ENCODE measurements around the gene IRX4.
"Not testable (repeated sequence)": the region's sequence is repeated elsewhere in the genome, so short reads cannot be mapped to it uniquely, and the experiment has no call there.

The IRX4 gene

GRCh38 chr5:1856596-1857255 is 26.0 kb downstream of the IRX4 start:
- DNase-seq = no peak

GRCh38 chr5:1855596-1855995 is 27.1 kb downstream of the IRX4 start:
- no peak for DNase-seq

GRCh38 chr5:1855075-1855474 is 27.6 kb downstream of the IRX4 start:
- no peak for DNase-seq

GRCh38 chr5:1853531-1853930 is 29.2 kb downstream of the IRX4 start:
- no peak for DNase-seq

- no peak for DNase-seq
Observed at GRCh38 chr5:1852324-1852947, 30.3 kb downstream of the IRX4 start.

- DNase-seq = no peak
Observed at GRCh38 chr5:1851290-1851934, 31.3 kb downstream of the IRX4 start.

GRCh38 chr5:1850324-1851154 is 32.2 kb downstream of the IRX4 start:
- DNase-seq = no peak

- no peak for DNase-seq
Observed at GRCh38 chr5:1847611-1848010, 35.1 kb downstream of the IRX4 start.

GRCh38 chr5:1847056-1847455 is 35.7 kb downstream of the IRX4 start:
- DNase-seq = no peak

GRCh38 chr5:1846583-1846982 is 36.1 kb downstream of the IRX4 start:
- DNase-seq = no peak

GRCh38 chr5:1845696-1846095 is 37.0 kb downstream of the IRX4 start:
- no peak for DNase-seq

GRCh38 chr5:1844708-1845436 is 37.9 kb downstream of the IRX4 start:
- no peak for DNase-seq

GRCh38 chr5:1843761-1844160 is 39.0 kb downstream of the IRX4 start:
- DNase-seq = not testable (repeated sequence)

- no peak for DNase-seq
Observed at GRCh38 chr5:1842004-1842819, 40.5 kb downstream of the IRX4 start.

GRCh38 chr5:1840741-1841521 is 41.8 kb downstream of the IRX4 start:
- DNase-seq = no peak

GRCh38 chr5:1840071-1840547 is 42.6 kb downstream of the IRX4 start:
- DNase-seq = no peak

GRCh38 chr5:1838013-1838412 is 44.7 kb downstream of the IRX4 start:
- DNase-seq = no peak

- DNase-seq = no peak
Observed at GRCh38 chr5:1836891-1837880, 45.5 kb downstream of the IRX4 start.

GRCh38 chr5:1836176-1836890 is 46.4 kb downstream of the IRX4 start:
- no peak for DNase-seq

Data from MV-4-11 (cell line).